Ectodermal cell (in vitro differentiated cells): ENCODE data around the gene IRS1.

Source experiments
- H3K27ac ChIP-seq: 2 replicates; pipeline ENCODE4 v1.7.0; 2013; ENCODE audit warnings: mild to moderate bottlenecking, low read depth, low read length; ENCODE audit not compliant: insufficient read depth, poor library complexity, severe bottlenecking
- H3K27me3 ChIP-seq: 2 replicates; pipeline ENCODE4 v1.7.0; 2013; ENCODE audit warnings: mild to moderate bottlenecking, low read length; ENCODE audit not compliant: insufficient read depth, control insufficient read depth, poor library complexity, severe bottlenecking
- H3K36me3 ChIP-seq: one replicate; pipeline ENCODE4 v1.7.0; 2013; ENCODE audit warnings: low read length; ENCODE audit not compliant: control insufficient read depth, insufficient read depth
- H3K4me1 ChIP-seq: one replicate; pipeline ENCODE4 v1.7.0; 2013; ENCODE audit warnings: low read length; ENCODE audit not compliant: control insufficient read depth, insufficient read depth
- H3K4me3 ChIP-seq: 2 replicates; pipeline ENCODE4 v1.7.0; 2013; ENCODE audit warnings: low read depth, low read length, control low read depth; ENCODE audit not compliant: insufficient read depth
- H3K9me3 ChIP-seq: 2 replicates; pipeline ENCODE4 v1.7.0; 2013; ENCODE audit warnings: mild to moderate bottlenecking, low read length, moderate library complexity; ENCODE audit not compliant: control insufficient read depth
- WGBS, 2 experiments: methylation state at CpG; one replicate each; pipeline ENCODE4 v1.1.7; 2013; ENCODE audit warnings: missing lambda C conversion rate in 2 of 2; 5-methylcytosine and 5-hydroxymethylcytosine counted together

The IRS1 gene

DNA sequence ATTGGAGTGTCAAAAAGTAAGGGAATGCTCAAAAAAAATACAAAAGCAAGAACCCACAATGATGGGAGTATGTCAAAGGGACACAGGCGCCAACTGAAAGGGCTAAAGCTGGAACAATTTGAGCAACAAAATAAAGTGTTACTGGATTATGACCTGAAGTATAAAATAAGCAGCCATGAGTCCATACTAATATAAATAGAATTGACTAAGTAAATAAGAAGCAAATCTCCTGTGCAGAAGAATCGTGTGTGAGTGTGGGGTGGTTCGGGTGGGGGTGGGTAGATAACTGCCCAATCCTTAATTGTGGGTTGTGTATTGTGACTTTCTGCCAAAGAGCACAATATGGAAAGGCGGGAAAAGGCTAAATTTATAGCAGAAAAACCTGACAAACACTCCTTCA is 23.5 kb downstream of the IRS1 start:
- Histone ChIP-seq H3K36me3 (peaks cover 6% of the 10 kb centered on the region), H3K27ac (no peak overlapping the region), H3K4me1 (no peaks in the 10 kb centered on the region), H3K27me3 (no peaks in the 10 kb centered on the region), H3K9me3 (no peaks in the 10 kb centered on the region), H3K4me3 (no peak overlapping the region)
- WGBS, 2 experiments = 94 to 95% methylated on average over 4 of the region's 4 CpGs

DNA sequence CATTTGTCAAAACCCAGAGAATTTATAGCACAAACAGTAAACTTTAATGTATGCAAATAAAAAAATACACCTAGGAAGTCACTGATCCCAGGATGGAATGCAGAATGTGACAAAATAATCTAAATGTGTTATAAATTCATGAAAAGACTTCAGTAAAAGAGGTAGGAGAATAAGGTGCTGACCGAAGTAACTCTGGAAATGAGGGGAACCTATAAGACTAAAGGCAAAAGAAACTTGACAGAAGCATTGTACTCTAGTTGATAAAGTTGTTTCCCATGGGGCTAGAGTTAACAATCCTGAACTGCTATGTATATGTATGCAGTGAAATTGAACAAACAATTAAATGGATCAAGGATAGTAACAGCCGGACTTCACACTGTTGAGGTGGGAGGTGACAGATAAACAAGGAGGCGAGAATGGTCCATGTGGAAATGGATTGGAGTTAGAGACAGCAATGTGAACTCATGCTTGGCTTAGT is 24.5 kb downstream of the IRS1 start:
- H3K9me3 ChIP-seq = no peaks in the 10 kb centered on the region
- no peaks in the 10 kb centered on the region for H3K4me1 ChIP-seq
- H3K27me3 ChIP-seq = no peaks in the 10 kb centered on the region
- H3K36me3 ChIP-seq = peaks cover 6% of the 10 kb centered on the region
- no peak overlapping the region for H3K4me3 ChIP-seq
- WGBS, 2 experiments = 96 to 98% methylated on average over 3 of the region's 3 CpGs
- H3K27ac ChIP-seq = no peak overlapping the region

DNA sequence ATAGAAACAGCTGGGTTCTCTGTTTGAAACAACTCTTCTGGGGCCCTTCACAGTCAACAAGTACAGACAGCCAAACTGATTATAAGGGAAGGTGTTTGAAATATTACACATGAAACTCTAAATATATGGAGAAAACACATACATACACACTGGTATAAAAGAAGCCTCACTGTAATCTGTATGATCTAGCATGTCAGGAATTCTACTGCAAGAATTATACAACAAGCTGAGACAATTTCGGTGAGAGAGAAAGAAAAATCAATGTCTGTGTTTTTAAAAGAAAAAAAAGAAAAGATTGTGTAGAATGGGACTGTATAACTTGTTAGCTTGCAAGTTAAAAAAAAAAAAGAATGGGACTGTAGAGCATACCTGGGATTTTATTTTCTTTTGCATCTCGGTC is 26.3 kb downstream of the IRS1 start:
- H3K9me3 ChIP-seq = no peaks in the 10 kb centered on the region
- peaks cover 6% of the 10 kb centered on the region for H3K36me3 ChIP-seq
- H3K4me1 ChIP-seq = no peaks in the 10 kb centered on the region
- no peak overlapping the region for H3K4me3 ChIP-seq
- no peaks in the 10 kb centered on the region for H3K27me3 ChIP-seq
- H3K27ac ChIP-seq = no peak overlapping the region
- 81 to 89% methylated on average over 2 of the region's 2 CpGs for WGBS, 2 experiments

DNA sequence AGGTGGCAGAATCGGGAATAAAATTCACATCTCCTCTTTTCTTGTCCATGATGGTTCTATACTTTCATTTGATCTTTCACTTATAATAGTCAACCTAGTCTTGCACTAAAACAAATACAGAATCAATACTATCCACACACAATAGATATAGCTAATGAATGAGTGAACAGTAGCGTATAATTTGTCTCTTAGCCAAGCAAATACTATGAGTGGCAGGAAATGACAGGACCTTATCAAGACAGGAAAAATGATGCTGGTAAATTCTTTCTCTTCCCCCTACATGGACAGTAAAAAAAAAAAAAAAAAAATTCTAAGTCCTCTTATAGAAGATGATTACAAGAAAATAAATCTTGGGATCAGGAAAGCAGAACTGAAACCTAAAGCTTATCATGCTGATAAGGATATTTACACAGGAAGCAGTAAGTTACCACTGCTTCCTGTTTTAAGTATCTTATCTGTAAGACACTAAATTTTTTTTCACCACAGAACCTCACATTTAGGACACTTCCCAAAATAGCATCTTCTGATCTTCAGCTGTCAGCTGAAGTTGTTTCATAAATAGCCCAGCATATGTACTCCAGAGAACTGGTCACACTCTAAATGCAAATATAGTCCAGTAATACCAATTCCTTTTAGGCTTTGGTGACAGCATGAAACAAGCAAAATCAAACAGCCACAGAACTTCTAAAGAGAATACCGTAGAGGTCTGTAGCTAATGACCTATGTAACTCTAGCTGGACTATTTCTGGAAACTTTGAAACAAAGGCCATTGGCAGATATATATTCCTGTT is 27.0 kb downstream of the IRS1 start:
- Histone ChIP-seq H3K27ac (no peak overlapping the region), H3K4me1 (no peaks in the 10 kb centered on the region), H3K36me3 (peaks cover 6% of the 10 kb centered on the region), H3K9me3 (no peaks in the 10 kb centered on the region), H3K4me3 (no peak overlapping the region), H3K27me3 (no peaks in the 10 kb centered on the region)
- 92 to 99% methylated on average over 2 to 3 of the region's 3 CpGs for WGBS, 2 experiments

DNA sequence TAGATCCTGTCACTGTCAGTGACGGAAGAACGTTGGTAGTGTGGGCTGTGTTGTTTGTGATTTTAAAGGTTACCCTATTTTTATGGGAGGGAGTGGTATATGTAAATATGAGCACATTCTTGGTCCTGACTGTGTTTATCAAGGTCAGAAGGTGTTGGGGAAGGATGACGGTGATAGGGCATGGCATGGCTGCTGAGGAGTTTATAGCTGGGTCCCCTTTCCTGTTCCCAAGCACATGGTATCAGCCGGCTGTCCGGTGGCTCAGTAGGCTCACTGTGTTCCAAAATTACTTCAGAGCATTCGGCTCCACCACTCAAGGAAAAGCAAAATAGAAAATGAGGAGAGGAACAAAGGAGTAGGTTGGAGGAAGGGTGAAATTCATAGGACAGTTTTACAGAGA is 28.6 kb downstream of the IRS1 start:
- no peak overlapping the region for H3K27ac ChIP-seq
- 95 to 96% methylated on average over 6 of the region's 6 CpGs for WGBS, 2 experiments
- H3K36me3 ChIP-seq = peaks cover 6% of the 10 kb centered on the region

DNA sequence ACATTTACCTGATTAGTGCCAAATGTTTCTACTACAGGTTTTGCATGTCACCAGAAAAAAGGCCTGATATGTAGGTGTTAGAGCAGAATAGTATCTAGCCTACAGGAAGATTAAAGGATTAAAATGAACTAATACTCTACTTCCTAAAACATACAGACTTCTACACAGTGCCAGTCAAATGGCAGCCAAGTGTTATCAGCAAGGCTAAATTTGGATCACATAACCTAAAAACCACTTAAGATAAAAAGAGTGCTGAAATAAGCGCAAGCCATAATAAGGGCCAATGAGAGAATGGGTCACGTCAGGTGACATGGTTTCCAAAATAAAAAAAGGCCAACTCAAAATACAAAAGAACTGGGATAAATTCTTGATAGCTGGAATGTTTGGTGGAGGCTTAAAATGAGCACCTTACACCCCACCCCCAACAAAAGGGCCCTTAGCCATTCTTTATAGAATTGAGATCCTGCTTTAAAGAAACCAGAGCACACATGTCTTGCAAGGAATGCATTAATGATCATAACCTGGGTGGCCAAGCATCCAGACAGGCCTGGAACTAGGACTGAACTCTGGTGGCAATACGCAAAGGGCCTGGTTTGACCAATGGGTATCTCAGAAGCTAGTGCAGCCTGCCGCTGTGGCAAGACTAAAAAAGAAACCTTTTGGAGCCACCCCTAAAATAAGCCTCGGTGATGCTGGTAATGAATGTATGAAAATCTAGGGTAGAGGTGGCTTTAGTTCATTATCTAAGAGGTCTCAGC is 32.4 kb downstream of the IRS1 start:
- no peaks in the 10 kb centered on the region for H3K9me3 ChIP-seq
- no peaks in the 10 kb centered on the region for H3K27me3 ChIP-seq
- WGBS, 2 experiments = 94% methylated on average over 4 to 5 of the region's 5 CpGs
- H3K27ac ChIP-seq = no peak overlapping the region
- no peak overlapping the region for H3K4me3 ChIP-seq
- H3K36me3 ChIP-seq = no peaks in the 10 kb centered on the region
- no peaks in the 10 kb centered on the region for H3K4me1 ChIP-seq

More for the DNA sequence above, 28.6 kb downstream of the IRS1 start:
- H3K27me3 ChIP-seq = no peaks in the 10 kb centered on the region
- H3K4me3 ChIP-seq = no peak overlapping the region
- H3K4me1 ChIP-seq = no peaks in the 10 kb centered on the region
- H3K9me3 ChIP-seq = no peaks in the 10 kb centered on the region

DNA sequence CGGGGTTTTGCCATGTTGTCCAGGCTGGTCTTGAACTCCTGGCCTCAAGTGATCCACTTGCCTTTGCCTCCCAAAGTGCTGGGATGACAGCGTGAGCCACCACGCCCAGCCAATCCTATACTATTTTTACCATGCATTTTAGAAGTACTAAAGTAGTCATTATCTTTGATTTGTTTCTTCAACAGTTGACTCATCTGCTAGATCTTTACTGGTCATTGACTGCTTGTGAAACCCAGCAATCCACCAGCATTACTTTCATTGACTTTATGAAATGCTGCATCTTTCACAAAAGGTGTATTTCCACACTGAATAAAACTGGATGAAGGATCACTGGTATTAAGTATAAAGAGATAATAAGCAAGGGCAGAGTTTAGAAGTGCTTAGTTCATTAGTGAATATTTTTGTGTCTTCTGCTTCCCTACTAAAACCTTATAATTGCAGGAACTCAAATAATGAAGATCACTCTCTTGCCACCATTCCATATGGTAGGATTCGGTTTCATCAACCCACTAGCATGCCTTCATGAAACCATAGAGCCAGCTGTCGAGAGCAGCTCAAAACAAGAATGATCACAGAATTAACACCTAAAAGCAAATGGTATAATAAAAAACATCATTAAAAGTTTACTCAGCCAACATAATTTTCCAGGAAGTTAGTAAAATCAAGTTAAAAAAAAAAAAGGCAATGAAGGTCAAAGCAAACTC is 33.1 kb downstream of the IRS1 start:
- Histone ChIP-seq H3K27ac (no peak overlapping the region), H3K36me3 (no peaks in the 10 kb centered on the region), H3K4me1 (no peaks in the 10 kb centered on the region), H3K27me3 (no peaks in the 10 kb centered on the region), H3K4me3 (no peak overlapping the region), H3K9me3 (no peaks in the 10 kb centered on the region)
- WGBS, 2 experiments = 97 to 100% methylated on average over 4 to 5 of the region's 5 CpGs

DNA sequence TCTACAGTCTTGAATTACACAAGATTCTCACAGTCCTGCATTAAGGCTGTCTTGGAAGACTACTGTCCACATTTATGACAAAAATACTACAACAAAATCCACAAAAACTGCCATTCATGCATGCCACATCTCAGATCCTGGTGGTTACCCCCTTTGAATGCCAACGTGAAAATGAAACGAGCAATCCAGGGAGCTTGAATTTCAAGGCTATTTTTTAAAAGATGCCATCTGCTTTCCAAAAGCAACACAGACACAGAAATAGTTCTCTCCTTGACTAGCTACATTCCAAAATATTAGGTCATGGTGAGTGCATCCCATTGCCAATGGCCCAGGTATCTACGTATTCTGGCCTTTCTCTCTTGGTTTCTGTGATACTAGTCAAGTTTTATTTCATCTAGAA is 36.3 kb downstream of the IRS1 start:
- H3K27ac ChIP-seq = no peak overlapping the region
- no peak overlapping the region for H3K4me3 ChIP-seq
- no peaks in the 10 kb centered on the region for H3K9me3 ChIP-seq
- WGBS, 2 experiments = 93 to 97% methylated on average over 3 of the region's 3 CpGs
- H3K36me3 ChIP-seq = no peaks in the 10 kb centered on the region
- no peaks in the 10 kb centered on the region for H3K4me1 ChIP-seq
- H3K27me3 ChIP-seq = no peaks in the 10 kb centered on the region

DNA sequence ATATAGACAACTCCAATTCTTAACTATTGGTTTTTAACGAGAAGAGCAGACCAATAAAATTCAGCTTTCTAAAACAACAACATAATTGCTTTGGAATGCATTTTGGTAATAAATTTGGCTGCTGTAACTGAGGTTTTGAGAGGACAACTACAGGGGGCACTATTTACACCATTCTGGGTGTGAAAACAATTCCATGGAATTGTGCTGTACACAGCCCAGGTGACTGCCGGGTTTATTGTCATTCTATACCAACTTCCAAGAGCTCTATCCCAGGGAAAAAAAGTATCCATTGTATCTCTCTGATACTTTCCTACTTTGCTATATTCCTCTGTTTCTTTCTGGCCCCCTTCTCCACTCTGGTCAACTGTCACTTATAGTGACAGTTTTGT is 38.4 kb downstream of the IRS1 start:
- WGBS, 2 experiments = 96 to 97% methylated on average over 2 of the region's 2 CpGs
- no peaks in the 10 kb centered on the region for H3K9me3 ChIP-seq
- H3K27me3 ChIP-seq = no peaks in the 10 kb centered on the region
- no peak overlapping the region for H3K27ac ChIP-seq
- H3K4me3 ChIP-seq = no peak overlapping the region
- no peaks in the 10 kb centered on the region for H3K4me1 ChIP-seq
- no peaks in the 10 kb centered on the region for H3K36me3 ChIP-seq
